GM19468 (cell line): ENCODE measurements around the gene PIAS1.
"Not testable (repeated sequence)": the region's sequence is repeated elsewhere in the genome, so short reads cannot be mapped to it uniquely, and the experiment has no call there.

Experiments used
- ATAC-seq: cut with Tn5 transposase; IDR thresholded peaks from one replicate; pipeline ENCODE4 v1.9.1; 2021; ENCODE audit warnings: mild to moderate bottlenecking, moderate library complexity, moderate number of reproducible peaks; ENCODE audit not compliant: unreplicated experiment; ENCODE audit errors: extremely low read depth

PIAS1 gene

GRCh38 chr15:68199340-68199739 is 145.2 kb downstream of the PIAS1 start:
- ATAC-seq = no peak

- no peak for ATAC-seq
Measured at GRCh38 chr15:68200016-68200861, 146.1 kb downstream of the PIAS1 start.

GRCh38 chr15:68201153-68201878 is 147.2 kb downstream of the PIAS1 start:
- no peak for ATAC-seq

GRCh38 chr15:68201879-68202261 is 147.8 kb downstream of the PIAS1 start:
- ATAC-seq = no peak

GRCh38 chr15:68202994-68203393 is 148.9 kb downstream of the PIAS1 start:
- ATAC-seq = not testable (repeated sequence)

GRCh38 chr15:68203486-68203885 is 149.4 kb downstream of the PIAS1 start:
- ATAC-seq = no peak

GRCh38 chr15:68203956-68204355 is 149.8 kb downstream of the PIAS1 start:
- no peak for ATAC-seq

- no peak for ATAC-seq
Measured at GRCh38 chr15:68204361-68204760, 150.2 kb downstream of the PIAS1 start.

- no peak for ATAC-seq
Measured at GRCh38 chr15:68204776-68205557, 150.9 kb downstream of the PIAS1 start, which contains the start of gene CALML4. Gene CALML4 (minus strand): TSS chr15:68205332. CDS start chr15:68205247, 85 bp downstream.

- no peak for ATAC-seq
Measured at GRCh38 chr15:68205558-68205944, 151.4 kb downstream of the PIAS1 start.

- ATAC-seq = no peak
Measured at GRCh38 chr15:68205954-68206539, 151.9 kb downstream of the PIAS1 start.

- ATAC-seq = no peak
Measured at GRCh38 chr15:68206711-68207151, 152.6 kb downstream of the PIAS1 start.

GRCh38 chr15:68207176-68207935 is 153.2 kb downstream of the PIAS1 start:
- ATAC-seq = no peak

GRCh38 chr15:68208136-68208535 is 154.0 kb downstream of the PIAS1 start:
- no peak for ATAC-seq

GRCh38 chr15:68208636-68209240 is 154.6 kb downstream of the PIAS1 start:
- no peak for ATAC-seq

GRCh38 chr15:68209272-68209671 is 155.2 kb downstream of the PIAS1 start:
- no peak for ATAC-seq

- no peak for ATAC-seq
Measured at GRCh38 chr15:68209735-68210408, 155.8 kb downstream of the PIAS1 start.

GRCh38 chr15:68210409-68210756 is 156.3 kb downstream of the PIAS1 start:
- ATAC-seq = no peak
